ENCODE data around the gene CBX1. TPM values are rescaled to one million over a fixed set of nuclear protein-coding genes. Genes with fewer than 3 reads are reported as not detected.

The CBX1 gene
- total and polyA plus RNA-seq, 2 of the 13 experiments (the other 11 are each of a cell fraction or from before 2014, with no cell fraction given) = 17.8 to 108 TPM

GRCh38 chr17:48023400-48024148, 77.7 kb downstream of the CBX1 start (continued):
- TF ChIP-seq CREB3 (CRISPR knock-in tag; IDR thresholded peaks at IDR 0.05) (no peak), CBX2 (IDR thresholded peaks at IDR 0.05; ENCODE audit: low read depth, low read length) (no peak), CBX2 (CRISPR knock-in tag; IDR thresholded peaks at IDR 0.05; ENCODE audit: low read depth) (no peak), YEATS4 (CRISPR knock-in tag; IDR thresholded peaks at IDR 0.05; ENCODE audit: borderline replicate concordance) (no peak), ZNF280B (CRISPR knock-in tag; IDR thresholded peaks at IDR 0.05; ENCODE audit: borderline replicate concordance) (peak; percentile 49; the same call in 1 of the 2 replicates), ZBTB44 (CRISPR knock-in tag; IDR thresholded peaks at IDR 0.05) (no peak), NCOA2 (CRISPR knock-in tag; IDR thresholded peaks at IDR 0.05) (no peak), CREBL2 (CRISPR knock-in tag; IDR thresholded peaks at IDR 0.05; ENCODE audit: borderline replicate concordance) (no peak), ZNF644 (CRISPR knock-in tag; IDR thresholded peaks at IDR 0.05; ENCODE audit: low read depth) (no peak), GTF3A (CRISPR knock-in tag; conservative IDR thresholded peaks at IDR 0.05) (0 out of 2 replicates have a peak, but pooled peaks have one; percentile 37), ATM (IDR thresholded peaks at IDR 0.05; ENCODE audit: borderline replicate concordance) (no peak), PAX8 (CRISPR knock-in tag; IDR thresholded peaks at IDR 0.05; ENCODE audit: borderline replicate concordance) (no peak), ZFP41 (CRISPR knock-in tag; IDR thresholded peaks at IDR 0.05; ENCODE audit: borderline replicate concordance) (no peak), POLR2G (IDR thresholded peaks at IDR 0.05; ENCODE audit: low read depth, low read length) (no peak), MIER3 (CRISPR knock-in tag; IDR thresholded peaks at IDR 0.05; ENCODE audit: borderline replicate concordance) (no peak), RARG (CRISPR knock-in tag; IDR thresholded peaks at IDR 0.05; ENCODE audit: low read depth) (no peak), ZFYVE20 (CRISPR knock-in tag; IDR thresholded peaks at IDR 0.05; ENCODE audit: borderline replicate concordance, low read depth) (no peak), HNRNPL (IDR thresholded peaks at IDR 0.05; ENCODE audit: low read depth, low read length) (peak; percentile 96), ZNF709 (CRISPR knock-in tag; IDR thresholded peaks at IDR 0.05) (peak; percentile 22; the same call in 1 of the 2 replicates), ZNF672 (CRISPR knock-in tag; IDR thresholded peaks at IDR 0.05) (no peak), FOXK1 (CRISPR knock-in tag; IDR thresholded peaks at IDR 0.05; ENCODE audit: borderline replicate concordance, low read depth) (no peak), ZBTB3 (CRISPR knock-in tag; IDR thresholded peaks at IDR 0.05; ENCODE audit: borderline replicate concordance, low read depth) (no peak), NR2C2 (CRISPR knock-in tag; IDR thresholded peaks at IDR 0.05; ENCODE audit: borderline replicate concordance) (0 out of 2 replicates have a peak, but pooled peaks have one; percentile 10), ZNF670 (CRISPR knock-in tag; IDR thresholded peaks at IDR 0.05; ENCODE audit: borderline replicate concordance) (no peak), ZNF768 (CRISPR knock-in tag; IDR thresholded peaks at IDR 0.05) (0 out of 2 replicates have a peak, but pooled peaks have one; percentile 11), FOXC1 (CRISPR knock-in tag; IDR thresholded peaks at IDR 0.05; ENCODE audit: borderline replicate concordance) (no peak), ZNF367 (CRISPR knock-in tag; IDR thresholded peaks at IDR 0.05; ENCODE audit: borderline replicate concordance) (no peak)
